Esophagus muscularis mucosa (tissue), 4 donors: ENCODE data around the gene OIP5. TPM values are rescaled to one million over a fixed set of nuclear protein-coding genes. Genes with fewer than 3 reads are reported as not detected.
"Not testable (repeated sequence)": the region's sequence is repeated elsewhere in the genome, so short reads cannot be mapped to it uniquely, and the experiment has no call there.

Source experiments
- DNase-seq: peaks from one replicate; pipeline ENCODE4 v3.0.0-alpha.2; 2017; ENCODE audit errors: extremely low spot score
- H3K27ac ChIP-seq, 4 donors: fragments of 200-600 bp; sonication (generic); replicated peaks in 1 of 4; 1 replicate in 3 of 4; 2 replicates in 1 of 4; pipeline ENCODE4 v1.5.1; 2016 to 2019; ENCODE audit warnings: mild to moderate bottlenecking in 1 of 4
- H3K27me3 ChIP-seq, 4 donors: fragments of 200-600 bp; sonication (generic); one replicate each; pipeline versions ENCODE4 v1.5.1 to v1.6.0; 2016 to 2019
- H3K36me3 ChIP-seq, 4 donors: fragments of 200-600 bp; sonication (generic); one replicate each; pipeline ENCODE4 v1.5.1; 2016 to 2019
- H3K4me1 ChIP-seq, 4 donors: fragments of 200-600 bp; sonication (generic); one replicate each; pipeline ENCODE4 v1.5.1; 2016 to 2019
- H3K4me3 ChIP-seq, 4 donors: fragments of 200-600 bp; sonication (generic); 1 replicate in 2 of 4; 2 replicates in 2 of 4; pipeline ENCODE4 v1.5.1; 2016 to 2019; ENCODE audit warnings: mild to moderate bottlenecking in 4 of 4, moderate library complexity in 1 of 4
- H3K9me3 ChIP-seq, 4 donors: fragments of 200-600 bp; sonication (generic); 1 replicate in 3 of 4; 2 replicates in 1 of 4; pipeline ENCODE4 v1.5.1; 2016 to 2019
- EP300 ChIP-seq: sonication (generic); formaldehyde crosslinking; IDR thresholded peaks from one replicate; pipeline ENCODE4 v1.6.1; 2017; ENCODE audit warnings: antibody characterized with exemption
- POLR2A ChIP-seq: fragments of 450-650 bp; IDR thresholded peaks from one replicate; pipeline ENCODE4 v1.6.1; 2017; ENCODE audit warnings: antibody characterized with exemption, moderate library complexity, mild to moderate bottlenecking, low read depth
- POLR2AphosphoS5 ChIP-seq, 2 donors: sonication (generic); formaldehyde crosslinking; IDR thresholded peaks; one replicate each; pipeline ENCODE4 v1.6.1; 2017; ENCODE audit warnings: antibody characterized with exemption in 2 of 2
- WGBS: methylation state at CpG from one replicate; pipeline ENCODE4 v1.1.5; 2018; 5-methylcytosine and 5-hydroxymethylcytosine counted together
- intact Hi-C: fragments of 100-400 bp; cut with DNase I; formaldehyde crosslinking; loops from one replicate; pipeline ENCODE4 v1.15.1; 2023
- total RNA-seq, 4 donors: library from RNA; depleted of rRNA; stranded (reverse); fragments of >200 nt; gene quantifications; one replicate each; pipeline versions ENCODE4 v1.1.0 to v1.2.1, GENCODE V29; 2016
- TF ChIP-seq, protein P1 (sequence below), 3 experiments: fragments of 200-600 bp in 2 of 3; fragments of 450-650 bp in 1 of 3; sonication (generic) in 2 of 3; IDR thresholded peaks; one replicate each; pipeline ENCODE4 v1.5.1; 2017 to 2019; ENCODE audit warnings: antibody characterized with exemption in 3 of 3, mild to moderate bottlenecking in 2 of 3, moderate library complexity in 1 of 3

The OIP5 gene
- total RNA-seq, 4 donors from 2014 or later = 0.39 TPM; not detected in 3

GRCh38 chr15:41331281-41331680 is 1.1 kb downstream of the OIP5 start:
- Histone ChIP-seq H3K9me3 (no peaks in the 10 kb centered on the region), H3K4me1 (peaks cover 11 to 17% (median 16%) of the 10 kb centered on the region in 4 donors), H3K36me3 (no peaks in the 10 kb centered on the region), H3K27ac (no peak overlapping the region), H3K27me3 (no peaks in the 10 kb centered on the region), H3K4me3 (peak overlapping the region in 1 of 4 donors; percentile 76)
- TF ChIP-seq, protein P1, sequence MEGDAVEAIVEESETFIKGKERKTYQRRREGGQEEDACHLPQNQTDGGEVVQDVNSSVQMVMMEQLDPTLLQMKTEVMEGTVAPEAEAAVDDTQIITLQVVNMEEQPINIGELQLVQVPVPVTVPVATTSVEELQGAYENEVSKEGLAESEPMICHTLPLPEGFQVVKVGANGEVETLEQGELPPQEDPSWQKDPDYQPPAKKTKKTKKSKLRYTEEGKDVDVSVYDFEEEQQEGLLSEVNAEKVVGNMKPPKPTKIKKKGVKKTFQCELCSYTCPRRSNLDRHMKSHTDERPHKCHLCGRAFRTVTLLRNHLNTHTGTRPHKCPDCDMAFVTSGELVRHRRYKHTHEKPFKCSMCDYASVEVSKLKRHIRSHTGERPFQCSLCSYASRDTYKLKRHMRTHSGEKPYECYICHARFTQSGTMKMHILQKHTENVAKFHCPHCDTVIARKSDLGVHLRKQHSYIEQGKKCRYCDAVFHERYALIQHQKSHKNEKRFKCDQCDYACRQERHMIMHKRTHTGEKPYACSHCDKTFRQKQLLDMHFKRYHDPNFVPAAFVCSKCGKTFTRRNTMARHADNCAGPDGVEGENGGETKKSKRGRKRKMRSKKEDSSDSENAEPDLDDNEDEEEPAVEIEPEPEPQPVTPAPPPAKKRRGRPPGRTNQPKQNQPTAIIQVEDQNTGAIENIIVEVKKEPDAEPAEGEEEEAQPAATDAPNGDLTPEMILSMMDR (IDR thresholded peaks at IDR 0.05) = no peak
- TF ChIP-seq EP300 (no peak), POLR2AphosphoS5 (IDR thresholded peaks at IDR 0.05) (no peak), POLR2A (no peak)
- no peak for DNase-seq
- intact Hi-C loops = loop anchor here (5.0 kb wide), 1 partner anchor 44 kb away; no protein-coding TSS in a partner anchor
- 81% methylated on average over 6 of the region's 6 CpGs for WGBS

- H3K4me3 ChIP-seq = no peak overlapping the region
- DNase-seq = no peak
- H3K4me1 ChIP-seq = no peaks in the 10 kb centered on the region
- no peak overlapping the region for H3K27ac ChIP-seq
- WGBS = 87% methylated on average over 1 of the region's 1 CpG
- TF ChIP-seq POLR2A (no peak), EP300 (no peak), POLR2AphosphoS5 (IDR thresholded peaks at IDR 0.05) (no peak)
- TF ChIP-seq, protein P1 (IDR thresholded peaks at IDR 0.05) = no peak
- H3K9me3 ChIP-seq = no peaks in the 10 kb centered on the region
- intact Hi-C loops = no loop called here
- H3K36me3 ChIP-seq = no peaks in the 10 kb centered on the region
- no peaks in the 10 kb centered on the region for H3K27me3 ChIP-seq
Observed at GRCh38 chr15:41323611-41324010, 8.8 kb downstream of the OIP5 start.

GRCh38 chr15:41320805-41321330 is 11.5 kb downstream of the OIP5 start:
- H3K36me3 ChIP-seq, H3K27ac ChIP-seq, H3K9me3 ChIP-seq, intact Hi-C loops, DNase-seq, H3K4me1 ChIP-seq, H3K4me3 ChIP-seq, H3K27me3 ChIP-seq: not testable (repeated sequence)
- no CpG with 5 or more reads among the region's 39 CpGs for WGBS

GRCh38 chr15:41309226-41309905 is 23.0 kb downstream of the OIP5 start:
- 100% methylated on average over 2 of the region's 2 CpGs for WGBS
- TF ChIP-seq, protein P1 (IDR thresholded peaks at IDR 0.05) = no peak
- H3K4me3 ChIP-seq = no peak overlapping the region

DNA sequence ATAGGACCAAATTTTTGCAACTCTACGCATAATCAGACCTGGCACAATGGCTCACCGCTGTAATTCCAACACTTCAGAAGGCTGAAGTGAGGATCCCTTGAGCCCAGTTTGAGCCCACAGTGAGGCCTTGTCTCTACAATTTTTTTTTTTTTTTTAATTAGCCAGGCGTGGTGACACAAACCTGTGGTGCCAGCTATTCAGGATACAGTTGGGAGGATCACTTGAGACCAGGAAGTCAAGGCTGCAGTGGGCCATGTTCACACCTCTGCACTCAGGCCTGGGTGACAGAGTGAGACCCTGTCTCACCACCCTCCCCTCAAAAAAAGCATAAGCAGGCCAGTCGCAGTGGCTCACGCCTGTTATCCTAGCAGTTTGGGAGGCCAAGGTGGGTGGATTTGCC is 24.7 kb downstream of the OIP5 start:
- H3K4me3 ChIP-seq = no peak overlapping the region
- intact Hi-C loops = no loop called here
- H3K4me1 ChIP-seq = no peaks in the 10 kb centered on the region
- no peak for DNase-seq
- H3K27ac ChIP-seq = no peak overlapping the region
- no peak for TF ChIP-seq POLR2A
- TF ChIP-seq POLR2AphosphoS5 (IDR thresholded peaks at IDR 0.05) = no peak
- no peak for TF ChIP-seq EP300
- TF ChIP-seq, protein P1 (IDR thresholded peaks at IDR 0.05) = no peak
- H3K36me3 ChIP-seq = peaks cover 0 to 22% (median 0%) of the 10 kb centered on the region in 4 donors
- H3K27me3 ChIP-seq = no peaks in the 10 kb centered on the region
- 90% methylated on average over 3 of the region's 5 CpGs for WGBS
- no peaks in the 10 kb centered on the region for H3K9me3 ChIP-seq

More at GRCh38 chr15:41309226-41309905, 23.0 kb downstream of the OIP5 start:
- Histone ChIP-seq H3K36me3 (peaks cover 0 to 22% (median 3%) of the 10 kb centered on the region in 4 donors), H3K4me1 (no peaks in the 10 kb centered on the region), H3K27ac (no peak overlapping the region), H3K27me3 (no peaks in the 10 kb centered on the region), H3K9me3 (no peaks in the 10 kb centered on the region)
- intact Hi-C loops = no loop called here
- no peak for DNase-seq
